DMS53 (cell line): Measurements from ENCODE around the gene NAXD.
A peak's percentile ranks its signal among the peaks of the same experiment; 100 is the strongest.
"Not testable (repeated sequence)": the region's sequence is repeated elsewhere in the genome, so short reads cannot be mapped to it uniquely, and the experiment has no call there.

ENCODE experiments used
- DNase-seq: peaks from one replicate; lab custom pipeline; 2025; lab: John Stamatoyannopoulos, UW

Gene NAXD

GRCh38 chr13:110644892-110645521 lies 29.7 kb downstream of the NAXD start:
- peak; percentile 84 for DNase-seq

- no peak for DNase-seq
These were observed 30.4 kb downstream of the NAXD start for GRCh38 chr13:110645750-110646149.

GRCh38 chr13:110646442-110647364 lies 31.4 kb downstream of the NAXD start:
- DNase-seq = no peak

- no peak for DNase-seq
These were observed 32.0 kb downstream of the NAXD start for GRCh38 chr13:110647365-110647737.

- no peak for DNase-seq
These were observed 32.9 kb downstream of the NAXD start for GRCh38 chr13:110648146-110648819.

- no peak for DNase-seq
These were observed 33.6 kb downstream of the NAXD start for GRCh38 chr13:110648848-110649421.

GRCh38 chr13:110649551-110649950 lies 34.2 kb downstream of the NAXD start:
- no peak for DNase-seq

- DNase-seq = no peak
These were observed 35.1 kb downstream of the NAXD start for GRCh38 chr13:110650436-110650835.

- DNase-seq = no peak
These were observed 35.9 kb downstream of the NAXD start for GRCh38 chr13:110651271-110651670.

GRCh38 chr13:110651726-110652230 lies 36.4 kb downstream of the NAXD start:
- DNase-seq = no peak

GRCh38 chr13:110652231-110652730 lies 36.9 kb downstream of the NAXD start:
- no peak for DNase-seq

GRCh38 chr13:110652764-110653163 lies 37.4 kb downstream of the NAXD start:
- DNase-seq = no peak

GRCh38 chr13:110653271-110653670 lies 37.9 kb downstream of the NAXD start:
- no peak for DNase-seq

- DNase-seq = no peak
These were observed 38.5 kb downstream of the NAXD start for GRCh38 chr13:110653851-110654250.

- DNase-seq = no peak
These were observed 41.9 kb downstream of the NAXD start for GRCh38 chr13:110657196-110657595.

- DNase-seq = not testable (repeated sequence)
These were observed 43.0 kb downstream of the NAXD start for GRCh38 chr13:110658218-110658911.

- DNase-seq = no peak
These were observed 45.9 kb downstream of the NAXD start for GRCh38 chr13:110661256-110661655.

GRCh38 chr13:110662091-110662490 lies 46.7 kb downstream of the NAXD start:
- no peak for DNase-seq

- no peak for DNase-seq
These were observed 47.6 kb downstream of the NAXD start for GRCh38 chr13:110662777-110663443.

GRCh38 chr13:110663491-110663890 lies 48.1 kb downstream of the NAXD start:
- no peak for DNase-seq

GRCh38 chr13:110664041-110664440 lies 48.7 kb downstream of the NAXD start:
- DNase-seq = no peak
